Activated naive CD8-positive, alpha-beta T cell (primary cell): ENCODE measurements around the gene GHITM.

ENCODE experiments used
- H3K27ac Mint-ChIP-seq: one replicate; pipeline ENCODE4 v1.8.0; 2021; ENCODE audit warnings: mixed read lengths
- H3K27me3 Mint-ChIP-seq: one replicate; pipeline ENCODE4 v1.8.0; 2021; ENCODE audit warnings: mixed read lengths
- H3K36me3 Mint-ChIP-seq: one replicate; pipeline ENCODE4 v1.8.0; 2021; ENCODE audit warnings: mixed read lengths
- H3K4me1 Mint-ChIP-seq: one replicate; pipeline ENCODE4 v1.8.0; 2021; ENCODE audit warnings: low read depth, mixed read lengths
- H3K4me3 Mint-ChIP-seq: one replicate; pipeline ENCODE4 v1.8.0; 2021; ENCODE audit warnings: mild to moderate bottlenecking, mixed read lengths
- H3K9me3 Mint-ChIP-seq: one replicate; pipeline ENCODE4 v1.8.0; 2021; ENCODE audit warnings: low read depth, mixed read lengths

The GHITM gene

DNA sequence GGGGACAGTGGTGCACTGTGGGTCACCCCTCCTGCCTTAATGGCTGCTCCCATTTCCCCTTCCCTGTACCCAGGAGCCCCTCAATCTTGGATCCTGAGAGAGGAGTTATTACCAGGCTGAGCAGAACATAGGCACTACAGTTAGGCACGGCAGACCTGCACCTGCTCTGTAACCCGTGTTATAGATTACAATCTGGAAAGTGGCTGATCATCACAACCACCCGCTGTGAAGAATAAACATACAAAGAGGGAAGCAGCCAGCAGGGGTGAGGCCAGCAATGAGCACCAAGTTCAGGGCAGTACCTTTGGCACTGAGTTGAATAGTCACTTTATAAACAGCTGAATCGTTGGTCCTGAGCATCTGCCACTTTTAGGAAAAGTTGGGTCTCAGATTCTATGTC is 56.8 kb downstream of the GHITM start:
- Mint-ChIP-seq H3K27ac (no peak overlapping the region), H3K4me3 (no peak overlapping the region), H3K36me3 (no peaks in the 10 kb centered on the region), H3K4me1 (peaks cover 13% of the 10 kb centered on the region), H3K27me3 (peaks cover 7% of the 10 kb centered on the region), H3K9me3 (no peaks in the 10 kb centered on the region)

DNA sequence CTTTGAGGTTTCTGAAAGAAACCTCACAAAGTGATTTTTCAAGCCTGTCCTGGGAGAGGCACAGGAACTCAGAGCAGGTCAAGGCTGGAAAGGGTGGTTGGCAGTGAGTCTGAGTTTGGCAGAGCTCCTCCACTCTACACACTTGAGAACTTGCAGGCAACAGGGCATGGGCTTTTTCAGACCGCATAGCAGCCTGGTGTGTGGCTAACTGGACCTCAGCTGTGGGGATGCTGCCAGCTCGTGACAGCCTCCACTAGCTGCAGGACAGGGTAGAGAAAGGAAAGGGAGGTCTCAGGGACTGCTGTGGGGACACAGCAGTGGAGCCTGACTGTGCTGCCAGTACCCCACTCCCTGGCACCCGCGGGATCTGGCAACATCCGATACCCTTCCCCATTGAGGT is 57.6 kb downstream of the GHITM start:
- H3K27me3 Mint-ChIP-seq = peaks cover 7% of the 10 kb centered on the region
- no peaks in the 10 kb centered on the region for H3K9me3 Mint-ChIP-seq
- no peaks in the 10 kb centered on the region for H3K36me3 Mint-ChIP-seq
- peaks cover 8% of the 10 kb centered on the region for H3K4me1 Mint-ChIP-seq
- no peak overlapping the region for H3K27ac Mint-ChIP-seq
- no peak overlapping the region for H3K4me3 Mint-ChIP-seq

DNA sequence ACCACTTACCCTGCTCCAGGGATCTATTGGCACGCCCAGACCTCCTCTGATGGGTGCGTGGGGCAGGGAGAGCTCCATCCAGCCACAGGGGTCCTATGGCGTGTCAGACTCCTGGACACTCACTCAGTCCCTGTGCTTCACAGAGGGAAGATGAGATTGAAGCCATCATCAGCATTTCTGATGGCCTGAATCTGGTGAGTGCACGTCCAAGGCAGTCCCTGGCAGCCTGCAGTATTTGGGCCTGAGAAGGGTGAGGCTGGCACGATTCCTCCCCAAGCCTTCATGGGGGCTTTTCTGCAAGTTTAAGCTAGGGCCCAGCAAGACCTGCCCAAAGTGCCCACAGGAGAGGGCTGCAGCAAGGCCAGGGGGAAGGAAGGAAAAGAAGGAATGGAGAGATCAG is 58.3 kb downstream of the GHITM start:
- Mint-ChIP-seq H3K4me3 (no peak overlapping the region), H3K36me3 (no peaks in the 10 kb centered on the region), H3K27me3 (peaks cover 7% of the 10 kb centered on the region), H3K4me1 (peaks cover 6% of the 10 kb centered on the region), H3K27ac (no peak overlapping the region), H3K9me3 (no peaks in the 10 kb centered on the region)

DNA sequence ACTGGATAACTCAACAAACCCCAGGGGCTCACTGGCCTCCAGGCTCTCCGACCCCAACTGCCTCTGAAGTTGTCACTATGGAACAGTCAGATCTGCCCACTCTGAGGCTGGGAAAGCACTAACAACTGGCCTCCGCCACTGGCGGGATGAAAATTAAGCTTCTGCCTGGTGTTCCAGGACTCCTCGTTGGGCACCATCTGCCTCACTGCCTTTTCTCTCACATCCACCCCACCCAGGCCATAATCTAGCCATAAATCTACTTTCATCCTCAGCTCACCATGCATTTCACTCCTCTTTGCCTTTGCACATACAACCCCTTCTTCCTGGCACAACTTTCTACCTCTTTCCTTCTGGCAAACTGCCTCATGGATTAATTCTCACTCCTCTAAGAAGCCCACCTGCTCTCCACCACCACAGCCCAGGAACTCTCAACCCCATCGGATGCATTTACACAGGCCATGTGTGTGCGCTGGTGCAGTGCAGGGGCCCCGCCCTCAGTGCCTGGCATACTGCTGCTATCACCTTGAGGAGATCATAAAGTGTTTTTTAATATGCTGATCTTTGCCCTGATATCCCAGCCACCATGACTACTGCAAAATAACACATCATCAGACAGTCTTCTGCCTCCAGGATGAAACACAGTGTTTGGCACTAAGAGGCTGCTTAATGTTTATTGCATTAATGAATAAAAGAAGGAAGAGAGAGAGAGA is 59.1 kb downstream of the GHITM start:
- peaks cover 6% of the 10 kb centered on the region for H3K4me1 Mint-ChIP-seq
- no peak overlapping the region for H3K4me3 Mint-ChIP-seq
- H3K27me3 Mint-ChIP-seq = peaks cover 7% of the 10 kb centered on the region
- H3K27ac Mint-ChIP-seq = no peak overlapping the region
- no peaks in the 10 kb centered on the region for H3K9me3 Mint-ChIP-seq
- H3K36me3 Mint-ChIP-seq = no peaks in the 10 kb centered on the region

DNA sequence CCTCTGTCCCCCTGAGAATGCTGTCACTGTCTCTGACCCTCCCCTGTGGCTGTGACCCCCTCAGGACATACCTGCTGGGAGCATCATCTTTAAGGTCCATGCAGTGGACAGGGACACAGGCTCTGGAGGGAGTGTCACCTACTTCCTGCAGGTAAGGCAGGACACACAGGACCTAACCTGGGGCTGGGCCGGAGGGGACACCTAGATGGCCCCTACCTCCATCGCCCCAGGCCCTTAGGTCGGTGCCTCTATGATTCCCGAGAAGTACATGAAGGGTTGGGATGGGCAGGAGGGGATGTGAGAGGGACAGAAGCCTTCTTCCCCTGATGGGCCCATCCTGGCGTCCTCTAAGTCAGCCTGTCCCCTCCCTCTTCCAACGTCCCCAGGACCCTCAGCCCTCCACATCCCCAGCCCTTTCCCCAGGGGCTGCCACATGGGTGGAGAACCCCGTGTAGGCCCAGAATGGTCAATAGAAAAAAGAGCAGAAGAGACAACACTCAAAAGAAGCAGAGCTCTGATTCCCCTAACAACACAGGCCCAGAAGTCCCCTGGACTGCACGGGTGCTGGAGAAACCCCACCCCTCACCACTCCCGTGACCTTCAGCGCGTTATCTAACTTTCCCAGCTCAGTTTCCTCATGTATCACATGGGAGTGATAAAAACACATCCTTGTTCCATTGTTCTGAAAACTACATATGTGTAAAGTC is 61.4 kb downstream of the GHITM start:
- H3K36me3 Mint-ChIP-seq = no peaks in the 10 kb centered on the region
- peaks cover under 1% of the 10 kb centered on the region for H3K4me1 Mint-ChIP-seq
- peaks cover 3% of the 10 kb centered on the region for H3K27me3 Mint-ChIP-seq
- H3K27ac Mint-ChIP-seq = no peak overlapping the region
- no peaks in the 10 kb centered on the region for H3K9me3 Mint-ChIP-seq
- H3K4me3 Mint-ChIP-seq = no peak overlapping the region

DNA sequence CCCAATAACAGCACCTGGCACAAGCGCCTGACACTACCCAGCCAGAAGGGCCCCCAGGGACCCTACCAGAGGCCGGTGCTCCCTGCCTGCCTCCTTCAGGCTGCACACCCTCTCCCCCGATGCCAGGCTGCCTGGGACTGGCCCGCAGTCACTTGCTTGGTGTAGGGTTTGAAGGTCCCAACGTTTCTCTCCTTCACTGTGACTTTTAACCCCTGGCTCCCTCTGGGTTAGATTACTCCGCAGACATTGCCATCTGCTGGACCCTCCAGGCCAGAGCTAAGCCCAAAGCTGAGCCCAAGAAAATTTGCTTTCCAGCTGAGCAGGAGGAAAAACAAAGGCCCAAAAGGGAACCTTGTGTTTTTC is 61.9 kb downstream of the GHITM start:
- no peak overlapping the region for H3K27ac Mint-ChIP-seq
- no peaks in the 10 kb centered on the region for H3K27me3 Mint-ChIP-seq
- no peaks in the 10 kb centered on the region for H3K36me3 Mint-ChIP-seq
- no peak overlapping the region for H3K4me3 Mint-ChIP-seq
- H3K4me1 Mint-ChIP-seq = no peaks in the 10 kb centered on the region
- H3K9me3 Mint-ChIP-seq = no peaks in the 10 kb centered on the region

DNA sequence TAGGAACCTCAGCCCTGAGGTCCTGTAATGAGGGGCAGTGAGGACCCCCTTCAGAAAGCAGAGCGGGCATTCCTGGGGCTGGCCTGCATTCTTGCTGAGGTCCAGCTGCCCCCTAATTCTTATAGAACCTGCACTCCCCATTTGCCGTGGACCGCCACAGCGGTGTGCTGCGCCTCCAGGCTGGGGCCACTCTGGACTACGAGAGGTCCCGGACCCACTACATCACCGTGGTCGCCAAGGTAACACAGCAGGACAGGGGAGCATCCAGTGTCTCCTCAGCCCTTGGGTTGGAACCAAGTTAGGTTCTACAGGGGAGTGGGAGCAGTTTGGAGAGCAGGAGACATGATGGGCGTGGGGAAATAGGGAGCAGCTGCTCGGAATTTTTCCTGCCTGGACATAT is 62.4 kb downstream of the GHITM start:
- H3K36me3 Mint-ChIP-seq = no peaks in the 10 kb centered on the region
- H3K9me3 Mint-ChIP-seq = no peaks in the 10 kb centered on the region
- no peaks in the 10 kb centered on the region for H3K4me1 Mint-ChIP-seq
- H3K27me3 Mint-ChIP-seq = peaks cover under 1% of the 10 kb centered on the region
- no peak overlapping the region for H3K4me3 Mint-ChIP-seq
- H3K27ac Mint-ChIP-seq = no peak overlapping the region

DNA sequence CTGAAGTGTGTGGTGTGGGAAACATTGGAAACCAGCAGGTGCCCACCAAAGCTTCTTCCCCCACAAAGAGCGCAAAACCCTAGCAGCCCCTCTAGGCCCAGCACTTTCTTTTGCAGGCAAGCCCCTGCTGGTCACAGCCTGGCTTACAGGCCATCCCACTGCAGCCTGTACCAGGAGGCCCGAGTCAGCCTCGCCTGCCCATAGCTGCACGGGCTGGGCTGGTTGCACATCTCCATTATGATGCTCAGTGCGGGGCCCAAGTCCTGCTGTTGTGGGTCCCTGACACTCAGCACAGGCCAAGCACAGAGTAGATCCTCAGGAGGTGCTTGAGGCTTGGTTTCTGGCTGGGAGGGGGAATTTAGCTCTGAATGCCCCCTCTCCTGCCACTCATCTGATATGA is 63.0 kb downstream of the GHITM start:
- H3K4me3 Mint-ChIP-seq = no peak overlapping the region
- no peaks in the 10 kb centered on the region for H3K9me3 Mint-ChIP-seq
- H3K4me1 Mint-ChIP-seq = no peaks in the 10 kb centered on the region
- H3K36me3 Mint-ChIP-seq = no peaks in the 10 kb centered on the region
- H3K27ac Mint-ChIP-seq = no peak overlapping the region
- peaks cover 4% of the 10 kb centered on the region for H3K27me3 Mint-ChIP-seq
